ENCODE data around the gene PIAS1. TPM values are rescaled to one million over a fixed set of nuclear protein-coding genes. Genes with fewer than 3 reads are reported as not detected.

PIAS1 gene
- total RNA-seq, 1 donor from 2014 or later = 71.6 TPM

DNA sequence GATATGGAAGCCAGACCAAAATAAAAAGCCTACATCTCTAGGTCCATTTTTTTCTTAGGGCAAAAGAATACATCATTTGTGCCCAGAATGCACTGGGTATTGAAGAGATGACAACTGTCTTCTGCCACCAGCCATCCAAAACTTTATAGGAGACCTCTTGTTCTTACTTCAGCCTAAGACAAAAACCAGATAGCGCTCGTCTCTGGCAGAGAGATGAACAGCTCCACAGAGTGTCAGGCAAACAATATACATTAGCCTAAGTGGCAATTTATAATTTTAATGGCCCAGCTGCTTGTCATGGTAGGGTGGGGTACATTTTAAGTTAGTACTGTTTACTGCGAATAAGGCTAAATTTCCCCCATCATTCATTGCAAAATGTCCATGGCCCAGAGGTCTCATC, 38.9 kb upstream of the PIAS1 start:
- no peaks in the 10 kb centered on the region for H3K36me3 Mint-ChIP-seq (ENCODE audit: insufficient read depth)
- H3K4me1 Mint-ChIP-seq (ENCODE audit: low read depth) = peaks cover 16% of the 10 kb centered on the region
- H3K27ac Mint-ChIP-seq = no peak overlapping the region
- H3K27me3 Mint-ChIP-seq = no peaks in the 10 kb centered on the region
- DNase-seq (ENCODE audit: low spot score, unreplicated experiment) = no peak
- peaks cover 6% of the 10 kb centered on the region for H3K9me3 Mint-ChIP-seq (ENCODE audit: low read depth)
- no peak overlapping the region for H3K4me3 Mint-ChIP-seq (ENCODE audit: low read depth)
- TF ChIP-seq, protein P1, sequence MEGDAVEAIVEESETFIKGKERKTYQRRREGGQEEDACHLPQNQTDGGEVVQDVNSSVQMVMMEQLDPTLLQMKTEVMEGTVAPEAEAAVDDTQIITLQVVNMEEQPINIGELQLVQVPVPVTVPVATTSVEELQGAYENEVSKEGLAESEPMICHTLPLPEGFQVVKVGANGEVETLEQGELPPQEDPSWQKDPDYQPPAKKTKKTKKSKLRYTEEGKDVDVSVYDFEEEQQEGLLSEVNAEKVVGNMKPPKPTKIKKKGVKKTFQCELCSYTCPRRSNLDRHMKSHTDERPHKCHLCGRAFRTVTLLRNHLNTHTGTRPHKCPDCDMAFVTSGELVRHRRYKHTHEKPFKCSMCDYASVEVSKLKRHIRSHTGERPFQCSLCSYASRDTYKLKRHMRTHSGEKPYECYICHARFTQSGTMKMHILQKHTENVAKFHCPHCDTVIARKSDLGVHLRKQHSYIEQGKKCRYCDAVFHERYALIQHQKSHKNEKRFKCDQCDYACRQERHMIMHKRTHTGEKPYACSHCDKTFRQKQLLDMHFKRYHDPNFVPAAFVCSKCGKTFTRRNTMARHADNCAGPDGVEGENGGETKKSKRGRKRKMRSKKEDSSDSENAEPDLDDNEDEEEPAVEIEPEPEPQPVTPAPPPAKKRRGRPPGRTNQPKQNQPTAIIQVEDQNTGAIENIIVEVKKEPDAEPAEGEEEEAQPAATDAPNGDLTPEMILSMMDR (IDR thresholded peaks at IDR 0.05; ENCODE audit: unreplicated experiment) = no peak

DNA sequence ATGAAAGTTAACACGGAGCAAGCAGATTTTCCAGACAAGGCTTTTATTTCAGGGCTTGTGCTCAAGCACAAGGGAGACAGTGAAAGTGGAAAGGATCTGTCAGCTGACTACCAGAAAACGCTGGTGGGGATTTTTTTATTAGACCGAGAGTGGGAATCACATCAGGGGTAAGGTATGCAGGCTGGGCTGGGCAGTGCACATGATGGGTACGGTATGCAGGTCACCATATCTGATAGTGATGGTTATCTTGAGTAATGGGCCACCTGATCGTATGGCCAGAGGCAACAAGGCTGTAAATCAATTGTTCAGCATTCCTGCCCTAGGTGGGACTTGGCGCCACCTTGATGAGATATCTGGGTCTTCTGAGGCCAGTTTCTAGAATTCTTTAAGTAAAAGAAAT, 36.9 kb upstream of the PIAS1 start:
- Mint-ChIP-seq H3K9me3 (ENCODE audit: low read depth) (peaks cover 6% of the 10 kb centered on the region), H3K36me3 (ENCODE audit: insufficient read depth) (no peaks in the 10 kb centered on the region), H3K27ac (peak overlapping the region; percentile 90), H3K4me3 (ENCODE audit: low read depth) (no peak overlapping the region), H3K4me1 (ENCODE audit: low read depth) (peaks cover 22% of the 10 kb centered on the region), H3K27me3 (no peaks in the 10 kb centered on the region)
- TF ChIP-seq, protein P1 (IDR thresholded peaks at IDR 0.05; ENCODE audit: unreplicated experiment) = no peak
- DNase-seq (ENCODE audit: low spot score, unreplicated experiment) = no peak

DNA sequence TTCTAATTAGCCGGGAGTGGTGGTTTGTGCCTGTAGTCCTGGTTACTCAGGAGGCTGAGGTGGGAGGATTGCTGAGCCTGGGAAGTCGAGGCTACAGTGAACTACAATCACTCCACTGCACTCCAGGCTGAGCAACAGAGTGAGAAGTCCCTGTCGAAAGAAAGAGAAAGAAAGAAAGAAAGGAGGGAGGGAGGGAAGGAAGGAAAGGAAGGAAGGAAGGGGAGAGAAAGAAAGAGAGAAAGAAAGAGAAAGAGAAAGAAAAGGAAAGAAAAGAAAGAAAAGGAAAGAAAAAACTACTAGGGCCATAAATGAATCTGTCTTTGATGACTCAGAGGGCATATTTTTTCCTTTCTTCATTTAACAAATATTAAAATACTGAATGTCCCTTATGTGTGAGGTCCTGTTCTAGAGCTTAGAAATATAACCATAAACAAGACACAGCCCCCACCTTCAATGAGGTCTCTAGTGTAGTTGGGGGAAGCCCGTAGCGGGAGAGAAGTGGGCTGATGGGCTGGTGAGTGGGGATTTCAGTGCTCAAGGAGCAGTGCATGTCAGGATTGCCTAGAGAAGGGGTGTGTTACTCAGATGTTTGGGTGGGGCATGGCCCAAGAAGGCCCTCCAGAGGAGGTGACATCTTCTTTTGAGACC, 35.2 kb upstream of the PIAS1 start:
- no peaks in the 10 kb centered on the region for H3K27me3 Mint-ChIP-seq
- H3K36me3 Mint-ChIP-seq (ENCODE audit: insufficient read depth) = no peaks in the 10 kb centered on the region
- H3K4me1 Mint-ChIP-seq (ENCODE audit: low read depth) = peaks cover 16% of the 10 kb centered on the region
- no peak overlapping the region for H3K27ac Mint-ChIP-seq
- H3K4me3 Mint-ChIP-seq (ENCODE audit: low read depth) = no peak overlapping the region
- TF ChIP-seq, protein P1 (IDR thresholded peaks at IDR 0.05; ENCODE audit: unreplicated experiment) = no peak
- DNase-seq (ENCODE audit: low spot score, unreplicated experiment) = no peak
- peaks cover 3% of the 10 kb centered on the region for H3K9me3 Mint-ChIP-seq (ENCODE audit: low read depth)

- Mint-ChIP-seq H3K9me3 (ENCODE audit: low read depth) (peaks cover 3% of the 10 kb centered on the region), H3K36me3 (ENCODE audit: insufficient read depth) (no peaks in the 10 kb centered on the region), H3K27ac (no peak overlapping the region), H3K27me3 (no peaks in the 10 kb centered on the region), H3K4me1 (ENCODE audit: low read depth) (peaks cover 17% of the 10 kb centered on the region), H3K4me3 (ENCODE audit: low read depth) (no peak overlapping the region)
- TF ChIP-seq, protein P1 (IDR thresholded peaks at IDR 0.05; ENCODE audit: unreplicated experiment) = no peak
- DNase-seq (ENCODE audit: low spot score, unreplicated experiment) = no peak
These were observed 34.1 kb upstream of the PIAS1 start for GRCh38 chr15:68019814-68020525.

GRCh38 chr15:68020685-68021084, 33.4 kb upstream of the PIAS1 start:
- no peaks in the 10 kb centered on the region for H3K27me3 Mint-ChIP-seq
- peaks cover 21% of the 10 kb centered on the region for H3K4me1 Mint-ChIP-seq (ENCODE audit: low read depth)
- peaks cover 3% of the 10 kb centered on the region for H3K9me3 Mint-ChIP-seq (ENCODE audit: low read depth)
- DNase-seq (ENCODE audit: low spot score, unreplicated experiment) = no peak
- TF ChIP-seq, protein P1 (IDR thresholded peaks at IDR 0.05; ENCODE audit: unreplicated experiment) = no peak
- no peaks in the 10 kb centered on the region for H3K36me3 Mint-ChIP-seq (ENCODE audit: insufficient read depth)
- H3K4me3 Mint-ChIP-seq (ENCODE audit: low read depth) = no peak overlapping the region
- H3K27ac Mint-ChIP-seq = no peak overlapping the region
